Omental fat pad (tissue), 4 donors: ENCODE measurements around the gene BABAM2. TPM values are rescaled to one million over a fixed set of nuclear protein-coding genes. Genes with fewer than 3 reads are reported as not detected.
"Not testable (repeated sequence)": the region's sequence is repeated elsewhere in the genome, so short reads cannot be mapped to it uniquely, and the experiment has no call there.

ENCODE experiments used
- ATAC-seq: fragments of 150-250 bp; one replicate; pipeline ENCODE4 v1.9.1; 2016; ENCODE audit warnings: mild to moderate bottlenecking, moderate library complexity; ENCODE audit not compliant: low FRiP score
- DNase-seq: peaks from one replicate; pipeline ENCODE4 v3.0.0-alpha.2; 2019; ENCODE audit warnings: low spot score
- total RNA-seq, 4 donors: library from RNA; depleted of rRNA; stranded (reverse); fragments of >200 nt; gene quantifications; one replicate each; pipeline ENCODE4 v1.1.0, GENCODE V29; 2016
- TF ChIP-seq, protein P1 (sequence below), 3 donors: fragments of 450-650 bp; IDR thresholded peaks; one replicate each; pipeline ENCODE4 v1.5.1; 2016 to 2017; ENCODE audit warnings: antibody characterized with exemption in 3 of 3, mild to moderate bottlenecking in 3 of 3, moderate library complexity in 2 of 3

BABAM2 gene
- total RNA-seq, 4 donors from 2014 or later: 29.2 to 41.0 (median 36.5) TPM

DNA sequence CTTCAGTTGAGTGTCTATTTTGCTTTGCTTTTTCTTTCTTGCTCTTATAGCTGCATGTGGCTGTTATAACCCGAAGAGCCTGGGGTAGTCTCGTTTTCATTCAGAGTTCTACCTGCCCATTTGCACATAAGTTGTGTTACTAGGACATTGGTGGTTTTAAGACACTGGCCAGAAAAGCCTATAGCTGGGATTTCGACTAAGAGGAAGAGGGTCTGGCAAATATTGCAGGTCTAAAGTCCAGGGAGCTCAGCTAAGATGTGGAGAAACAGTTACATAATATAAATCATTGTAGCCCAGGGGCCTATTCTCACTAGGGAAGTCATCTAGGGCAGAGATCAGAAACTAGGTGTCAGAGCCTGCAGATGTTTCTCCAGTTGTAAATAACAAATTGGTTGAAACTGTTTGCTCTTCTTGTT lies 120.8 kb downstream of the BABAM2 start:
- TF ChIP-seq, protein P1, sequence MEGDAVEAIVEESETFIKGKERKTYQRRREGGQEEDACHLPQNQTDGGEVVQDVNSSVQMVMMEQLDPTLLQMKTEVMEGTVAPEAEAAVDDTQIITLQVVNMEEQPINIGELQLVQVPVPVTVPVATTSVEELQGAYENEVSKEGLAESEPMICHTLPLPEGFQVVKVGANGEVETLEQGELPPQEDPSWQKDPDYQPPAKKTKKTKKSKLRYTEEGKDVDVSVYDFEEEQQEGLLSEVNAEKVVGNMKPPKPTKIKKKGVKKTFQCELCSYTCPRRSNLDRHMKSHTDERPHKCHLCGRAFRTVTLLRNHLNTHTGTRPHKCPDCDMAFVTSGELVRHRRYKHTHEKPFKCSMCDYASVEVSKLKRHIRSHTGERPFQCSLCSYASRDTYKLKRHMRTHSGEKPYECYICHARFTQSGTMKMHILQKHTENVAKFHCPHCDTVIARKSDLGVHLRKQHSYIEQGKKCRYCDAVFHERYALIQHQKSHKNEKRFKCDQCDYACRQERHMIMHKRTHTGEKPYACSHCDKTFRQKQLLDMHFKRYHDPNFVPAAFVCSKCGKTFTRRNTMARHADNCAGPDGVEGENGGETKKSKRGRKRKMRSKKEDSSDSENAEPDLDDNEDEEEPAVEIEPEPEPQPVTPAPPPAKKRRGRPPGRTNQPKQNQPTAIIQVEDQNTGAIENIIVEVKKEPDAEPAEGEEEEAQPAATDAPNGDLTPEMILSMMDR (IDR thresholded peaks at IDR 0.05): no peak
- ATAC-seq: no peak
- DNase-seq: no peak

DNA sequence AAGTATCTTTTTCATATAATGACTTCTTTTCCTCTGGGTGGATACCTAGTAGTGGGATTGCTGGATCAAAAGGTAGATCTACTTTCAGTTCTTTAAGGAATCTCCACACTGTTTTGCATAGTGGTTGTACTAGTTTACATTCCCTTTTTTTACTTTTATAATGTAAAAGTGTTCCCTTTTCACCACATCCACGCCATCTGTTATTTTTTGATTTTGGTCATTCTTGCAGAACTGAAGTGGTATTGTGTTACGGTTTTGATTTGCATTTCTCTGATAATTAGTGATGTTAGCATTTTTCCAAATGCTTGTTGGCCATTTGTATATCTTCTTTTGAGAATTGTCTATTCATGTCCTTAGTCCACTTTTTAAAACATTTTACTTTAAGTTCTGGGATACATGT lies 127.9 kb downstream of the BABAM2 start:
- ATAC-seq, DNase-seq: not testable (repeated sequence)

DNA sequence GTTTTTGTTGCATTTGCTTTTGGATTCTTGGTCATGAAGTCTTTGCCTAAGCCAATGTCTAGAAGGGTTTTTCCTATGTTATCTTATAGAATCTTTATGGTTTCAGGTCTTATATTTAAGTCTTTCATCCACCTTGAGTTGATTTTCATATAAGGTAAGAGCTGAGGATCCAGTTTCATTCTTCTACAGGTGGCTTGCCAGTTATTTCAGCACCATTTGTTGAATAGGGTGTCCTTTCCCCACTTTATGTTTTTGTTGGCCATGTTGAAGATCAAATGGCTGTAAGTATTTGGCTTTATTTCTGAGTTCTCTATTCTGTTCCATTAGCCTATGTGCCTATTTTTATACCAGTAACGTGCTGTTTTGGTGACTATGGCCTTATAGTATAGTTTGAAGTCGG lies 129.0 kb downstream of the BABAM2 start:
- not testable (repeated sequence) for DNase-seq, ATAC-seq

DNA sequence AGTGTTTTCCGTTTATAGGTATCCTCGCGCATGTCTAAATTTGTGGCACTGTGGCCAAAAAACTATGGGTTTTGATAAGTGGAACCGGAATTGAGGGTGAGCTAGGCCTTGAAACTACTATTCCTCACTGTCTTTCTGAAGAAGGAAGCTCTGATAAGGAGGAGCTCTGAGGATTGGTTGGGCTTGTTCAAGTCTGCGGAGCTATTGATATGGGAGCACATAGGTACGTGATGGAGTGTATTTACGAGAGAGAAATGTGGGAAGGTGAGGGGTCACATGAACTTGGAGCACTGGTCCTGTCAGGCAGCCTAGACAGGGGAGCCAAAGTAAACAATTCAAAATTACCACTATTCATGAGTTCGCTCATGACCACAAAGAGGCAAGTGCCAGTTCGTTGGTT lies 131.4 kb downstream of the BABAM2 start:
- DNase-seq (no peak), ATAC-seq (no peak)
- TF ChIP-seq, protein P1 (IDR thresholded peaks at IDR 0.05): no peak

DNA sequence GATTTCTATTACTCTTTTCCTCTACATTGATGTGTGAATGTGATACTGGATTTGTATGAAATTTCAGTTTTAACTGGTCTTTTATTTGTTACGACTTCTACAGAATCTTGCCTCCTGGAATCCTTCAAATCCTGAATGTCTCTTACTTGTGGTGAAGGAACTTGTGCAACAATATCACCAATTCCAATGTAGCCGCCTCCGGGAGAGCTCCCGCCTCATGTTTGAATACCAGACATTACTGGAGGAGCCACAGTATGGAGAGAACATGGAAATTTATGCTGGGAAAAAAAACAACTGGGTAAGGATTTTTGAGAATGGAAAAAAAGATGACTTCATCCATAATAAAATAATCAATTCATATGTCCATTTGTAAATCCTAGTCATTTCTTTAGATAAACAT lies 134.6 kb downstream of the BABAM2 start:
- ATAC-seq (no peak), DNase-seq (no peak)
- TF ChIP-seq, protein P1 (IDR thresholded peaks at IDR 0.05): no peak

DNA sequence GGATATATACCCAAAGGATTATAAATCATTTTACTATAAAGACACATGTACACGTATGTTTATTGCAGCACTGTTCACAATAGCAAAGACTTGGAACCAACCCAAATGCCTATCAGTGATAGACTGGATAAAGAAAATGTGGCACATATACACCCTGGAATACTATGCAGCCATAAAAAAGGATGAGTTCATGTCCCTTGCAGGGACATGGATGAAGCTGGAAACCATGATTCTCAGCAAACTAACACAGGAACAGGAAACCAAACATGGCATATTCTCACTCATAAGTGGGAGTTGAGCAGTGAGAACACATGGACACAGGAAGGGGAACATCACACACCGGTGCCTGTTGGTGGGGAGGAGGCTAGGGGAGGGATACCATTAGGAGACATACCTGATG lies 135.7 kb downstream of the BABAM2 start:
- not testable (repeated sequence) for ATAC-seq, DNase-seq

DNA sequence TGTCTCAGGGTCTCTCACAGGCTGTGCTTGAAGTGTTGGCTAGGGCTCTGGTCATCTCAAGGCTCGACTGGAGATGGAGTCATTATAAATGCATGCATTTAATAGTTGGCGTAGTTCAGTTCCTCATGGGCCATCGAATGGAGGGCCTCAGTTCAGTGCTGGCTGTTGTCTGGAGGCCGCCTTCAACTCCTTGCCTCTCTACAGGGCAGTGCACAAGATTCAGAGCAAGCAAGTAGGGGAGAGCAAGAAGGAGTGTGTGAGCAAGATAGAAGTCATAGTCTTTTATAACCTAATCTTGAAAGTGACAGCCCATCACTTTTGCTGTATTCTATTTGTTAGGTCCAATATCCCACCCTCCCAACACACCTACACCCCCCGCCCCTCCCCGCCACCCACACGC lies 137.5 kb downstream of the BABAM2 start:
- no peak for ATAC-seq

DNA sequence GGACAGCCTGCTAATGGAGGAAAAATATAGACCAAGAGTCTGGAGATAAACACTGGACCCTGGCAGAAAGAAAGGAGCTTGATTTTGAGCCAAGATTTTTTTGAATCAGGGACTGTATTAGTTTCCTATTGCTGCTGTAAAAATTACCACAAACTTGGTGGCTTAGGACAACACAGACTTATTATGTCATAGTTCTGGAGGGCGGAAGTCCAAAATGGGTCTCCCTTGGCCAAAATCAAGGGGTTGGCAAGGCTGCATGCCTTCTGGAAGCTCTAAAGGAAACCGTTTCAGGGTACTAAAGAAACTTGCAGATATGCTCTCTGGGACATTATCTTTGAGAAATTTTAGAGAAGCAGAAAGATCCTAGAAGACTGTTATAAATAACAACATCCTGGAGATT lies 140.1 kb downstream of the BABAM2 start:
- DNase-seq (no peak), ATAC-seq (no peak)
- TF ChIP-seq, protein P1 (IDR thresholded peaks at IDR 0.05): no peak

More for the DNA sequence above, 137.5 kb downstream of the BABAM2 start:
- TF ChIP-seq, protein P1 (IDR thresholded peaks at IDR 0.05): no peak
- DNase-seq: no peak

DNA sequence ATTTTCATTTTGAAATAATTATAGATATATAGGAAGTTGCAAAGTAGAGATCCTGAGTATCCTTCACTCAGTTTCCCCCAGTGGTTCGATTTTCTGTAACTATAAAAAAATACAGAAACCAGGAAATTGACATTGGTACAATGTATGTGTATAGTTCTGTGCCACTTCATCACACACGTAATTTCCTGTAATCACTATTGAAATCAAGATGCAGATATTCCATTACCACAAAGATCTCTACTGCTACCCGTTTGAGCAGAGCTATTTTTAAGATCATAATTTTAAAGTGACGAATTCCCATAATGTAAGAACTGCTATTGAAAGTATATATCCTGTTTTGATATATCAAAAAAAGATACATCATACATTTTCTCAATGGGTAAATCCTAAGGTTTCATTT lies 142.3 kb downstream of the BABAM2 start:
- TF ChIP-seq, protein P1 (IDR thresholded peaks at IDR 0.05): no peak
- ATAC-seq (no peak), DNase-seq (no peak)
